Caco-2 (cell line): ENCODE results near the gene RGPD6. TPM values are rescaled to one million over a fixed set of nuclear protein-coding genes. Genes with fewer than 3 reads are reported as not detected.
"Not testable (repeated sequence)": the region's sequence is repeated elsewhere in the genome, so short reads cannot be mapped to it uniquely, and the experiment has no call there.

Source experiments
- BruUV-seq: library from RNA; stranded (reverse); fragments of 400-500 nt; replicated peaks from 2 replicates; lab custom pipeline; 2021; lab: Mats Ljungman, UMichigan
- CTCF ChIA-PET: fragments of 300-600 bp; sonication (Branson Sonifier 250); formaldehyde crosslinking; loops from one replicate; lab custom pipeline; 2022; ENCODE audit warnings: antibody characterized with exemption; lab: Charles Lee
- POLR2A ChIA-PET: fragments of 300-600 bp; sonication (Branson Sonifier 250); formaldehyde crosslinking; loops from one replicate; lab custom pipeline; 2022; ENCODE audit warnings: antibody characterized with exemption; lab: Charles Lee
- DNase-seq, 2 experiments: peaks; one replicate each; pipeline versions ENCODE4 v3.0.0 to v3.0.0-alpha.2; 2020 to 2022
- H3K27me3 ChIP-seq: replicated peaks from 2 replicates; pipeline ENCODE4 v1.6.0; 2011; ENCODE audit warnings: low read length; ENCODE audit not compliant: control insufficient read depth, insufficient read depth
- H3K36me3 ChIP-seq: 2 replicates; pipeline ENCODE4 v1.5.1; 2011; ENCODE audit warnings: low read length; ENCODE audit not compliant: control insufficient read depth, insufficient read depth
- H3K4me1 ChIP-seq: fragments of 250-450 bp; sonication (Bioruptor Pico); 2 replicates; pipeline ENCODE4 v1.5.1; 2020; ENCODE audit warnings: mild to moderate bottlenecking
- H3K4me3 ChIP-seq: 2 replicates; pipeline ENCODE4 v1.5.1; 2011; ENCODE audit warnings: low read depth, mild to moderate bottlenecking, control low read depth, low read length
- H3K9me3 ChIP-seq: fragments of 250-450 bp; sonication (Bioruptor Pico); 2 replicates; pipeline ENCODE4 v1.5.1; 2020; ENCODE audit warnings: mild to moderate bottlenecking, moderate library complexity
- H3K27ac Mint-ChIP-seq: one replicate; pipeline ENCODE4 v1.8.0; 2022; ENCODE audit warnings: mixed read lengths; ENCODE audit not compliant: unreplicated experiment
- H3K27me3 Mint-ChIP-seq: one replicate; pipeline ENCODE4 v1.8.0; 2022; ENCODE audit warnings: mixed read lengths; ENCODE audit not compliant: insufficient read depth, unreplicated experiment
- H3K36me3 Mint-ChIP-seq: one replicate; pipeline ENCODE4 v1.8.0; 2022; ENCODE audit warnings: mild to moderate bottlenecking, mixed read lengths; ENCODE audit not compliant: insufficient read depth, unreplicated experiment
- H3K4me1 Mint-ChIP-seq: one replicate; pipeline ENCODE4 v1.8.0; 2022; ENCODE audit warnings: low read depth, mixed read lengths; ENCODE audit not compliant: unreplicated experiment
- H3K4me3 Mint-ChIP-seq: one replicate; pipeline ENCODE4 v1.8.0; 2022; ENCODE audit warnings: mild to moderate bottlenecking, moderate library complexity, mixed read lengths; ENCODE audit not compliant: unreplicated experiment
- H3K9me3 Mint-ChIP-seq: one replicate; pipeline ENCODE4 v1.8.0; 2022; ENCODE audit warnings: mixed read lengths; ENCODE audit not compliant: unreplicated experiment
- intact Hi-C: fragments of 100-400 bp; cut with micrococcal nuclease; formaldehyde crosslinking; loops from one replicate; pipeline ENCODE4 v1.10.0; 2022; ENCODE audit not compliant: unreplicated experiment
- total RNA-seq: library from RNA; stranded (reverse); gene quantifications from 2 replicates; pipeline ENCODE4 v1.2.3, GENCODE V29; 2022

RGPD6 gene
- total RNA-seq, 1 experiment from 2014 or later = 41.3 TPM

GRCh38 chr2:110605057-110605456, 28.0 kb upstream of the RGPD6 start:
- POLR2A ChIA-PET, H3K36me3 Mint-ChIP-seq, BruUV-seq, H3K27me3 Mint-ChIP-seq, H3K27me3 ChIP-seq, H3K4me3 ChIP-seq, H3K4me1 Mint-ChIP-seq, H3K9me3 Mint-ChIP-seq, intact Hi-C loops, CTCF ChIA-PET, H3K4me1 ChIP-seq, H3K9me3 ChIP-seq, H3K4me3 Mint-ChIP-seq, H3K36me3 ChIP-seq, H3K27ac Mint-ChIP-seq: not testable (repeated sequence)
- peak in 1 of 2 experiments; percentile 4 for DNase-seq

GRCh38 chr2:110603917-110604591, 27.0 kb upstream of the RGPD6 start:
- H3K9me3 Mint-ChIP-seq, CTCF ChIA-PET, H3K4me3 ChIP-seq, H3K4me3 Mint-ChIP-seq, intact Hi-C loops, H3K27me3 Mint-ChIP-seq, H3K27me3 ChIP-seq, H3K4me1 ChIP-seq, DNase-seq, H3K36me3 Mint-ChIP-seq, H3K4me1 Mint-ChIP-seq, POLR2A ChIA-PET, H3K27ac Mint-ChIP-seq, BruUV-seq, H3K36me3 ChIP-seq, H3K9me3 ChIP-seq: not testable (repeated sequence)

- H3K4me3 ChIP-seq, H3K27me3 Mint-ChIP-seq, CTCF ChIA-PET, H3K27ac Mint-ChIP-seq, H3K27me3 ChIP-seq, DNase-seq, POLR2A ChIA-PET, BruUV-seq, intact Hi-C loops, H3K36me3 ChIP-seq, H3K9me3 ChIP-seq, H3K36me3 Mint-ChIP-seq, H3K9me3 Mint-ChIP-seq, H3K4me1 ChIP-seq, H3K4me3 Mint-ChIP-seq, H3K4me1 Mint-ChIP-seq: not testable (repeated sequence)
Observed at GRCh38 chr2:110602139-110602538, 25.1 kb upstream of the RGPD6 start.

GRCh38 chr2:110591973-110592372, 15.0 kb upstream of the RGPD6 start:
- H3K36me3 ChIP-seq, H3K4me1 ChIP-seq, H3K4me1 Mint-ChIP-seq, H3K4me3 ChIP-seq, H3K27ac Mint-ChIP-seq, BruUV-seq, H3K4me3 Mint-ChIP-seq, H3K27me3 ChIP-seq, intact Hi-C loops, CTCF ChIA-PET, H3K9me3 ChIP-seq, H3K36me3 Mint-ChIP-seq, DNase-seq, H3K27me3 Mint-ChIP-seq, POLR2A ChIA-PET, H3K9me3 Mint-ChIP-seq: not testable (repeated sequence)

GRCh38 chr2:110589677-110590330, 12.8 kb upstream of the RGPD6 start:
- not testable (repeated sequence) for BruUV-seq, DNase-seq, H3K9me3 Mint-ChIP-seq

GRCh38 chr2:110588520-110588919, 11.5 kb upstream of the RGPD6 start:
- H3K4me3 Mint-ChIP-seq, H3K27me3 Mint-ChIP-seq, BruUV-seq, H3K9me3 Mint-ChIP-seq, H3K36me3 Mint-ChIP-seq, H3K4me1 Mint-ChIP-seq, H3K27me3 ChIP-seq, H3K4me3 ChIP-seq, POLR2A ChIA-PET, intact Hi-C loops, DNase-seq, H3K27ac Mint-ChIP-seq, H3K36me3 ChIP-seq, H3K9me3 ChIP-seq, H3K4me1 ChIP-seq, CTCF ChIA-PET: not testable (repeated sequence)

More at GRCh38 chr2:110589677-110590330, 12.8 kb upstream of the RGPD6 start:
- H3K27me3 Mint-ChIP-seq, H3K36me3 ChIP-seq, H3K9me3 ChIP-seq, H3K36me3 Mint-ChIP-seq, CTCF ChIA-PET, H3K4me3 ChIP-seq, H3K4me1 Mint-ChIP-seq, POLR2A ChIA-PET, H3K27ac Mint-ChIP-seq, H3K4me1 ChIP-seq, intact Hi-C loops, H3K4me3 Mint-ChIP-seq, H3K27me3 ChIP-seq: not testable (repeated sequence)
